Measurements from ENCODE around the gene LRRK1. TPM values are rescaled to one million over a fixed set of nuclear protein-coding genes. Genes with fewer than 3 reads are reported as not detected.

LRRK1 gene
- total and polyA plus RNA-seq, 2 of the 4 experiments (the other 2 are of a cell fraction) = 3.0 to 5.8 TPM

DNA sequence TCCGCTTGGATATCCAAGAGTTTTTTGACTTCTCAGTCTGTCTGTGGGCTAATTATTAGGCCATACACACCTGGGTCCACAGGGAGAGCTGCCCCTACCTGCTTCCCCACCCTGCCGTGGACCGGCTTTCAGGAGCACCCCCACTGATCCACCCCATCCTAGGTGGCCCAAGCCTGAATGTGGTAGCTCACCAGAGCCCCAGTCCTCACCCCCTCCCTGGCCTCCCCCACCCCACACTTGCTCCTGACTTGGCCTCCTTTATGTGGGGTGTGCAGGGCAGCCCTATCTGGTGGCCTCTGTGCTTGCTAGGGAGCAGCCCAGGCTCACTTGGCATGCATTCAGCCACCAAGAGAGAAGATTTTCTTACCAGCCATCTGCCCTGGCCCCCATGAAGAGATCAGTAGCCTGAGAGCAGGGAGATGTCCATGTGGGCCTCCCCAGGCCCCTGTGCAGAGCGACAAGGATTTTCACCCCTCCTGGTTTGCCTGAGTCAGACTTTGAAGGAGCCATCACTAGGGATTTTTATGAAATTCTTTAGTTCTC is 11.2 kb downstream of the LRRK1 start:
- Histone ChIP-seq H3K23ac (ENCODE audit: low read depth, low read length) (no peak overlapping the region), H2BK120ac (ENCODE audit: low read depth, low read length) (no peak overlapping the region), H3K79me1 (ENCODE audit: low read depth in 1 of 2, low read length in 2 of 2) (no peaks in the 10 kb centered on the region), H4K20me1 (ENCODE audit: insufficient read depth, low read length) (no peaks in the 10 kb centered on the region), H4K91ac (ENCODE audit: insufficient read depth, low read depth, low read length) (no peak overlapping the region), H3K9ac (ENCODE audit: low read depth, low read length) (no peak overlapping the region), H4K8ac (ENCODE audit: low read depth in 2 of 2, low read length in 2 of 2) (no peak overlapping the region), H4K5ac (ENCODE audit: low read depth, low read length) (no peak overlapping the region), H3K27ac (ENCODE audit: insufficient read depth, low read length) (no peak overlapping the region), H3K36me3 (ENCODE audit: control insufficient read depth, insufficient read depth, low read length) (peaks cover 7% of the 10 kb centered on the region), H2BK20ac (ENCODE audit: low read depth, low read length) (no peak overlapping the region), H3K4me2 (ENCODE audit: low read depth, low read length) (no peak overlapping the region), H2AK9ac (replicated peaks; ENCODE audit: low read depth, low read length, poor library complexity) (no peak overlapping the region), H3K18ac (ENCODE audit: low read depth, low read length) (no peak overlapping the region), H3K4me3 (ENCODE audit: insufficient read depth, low read depth, low read length) (no peak overlapping the region), H3K4ac (ENCODE audit: low read depth, low read length) (no peak overlapping the region), H3K56ac (ENCODE audit: extremely low read depth, insufficient read depth, low read length) (no peak overlapping the region), H2BK5ac (ENCODE audit: low read depth, low read length, poor library complexity, severe bottlenecking) (no peak overlapping the region), H2AFZ (replicated peaks; ENCODE audit: low read length, poor library complexity) (no peak overlapping the region), H3K14ac (replicated peaks; ENCODE audit: low read depth, low read length) (no peak overlapping the region), H3K4me1 (ENCODE audit: control insufficient read depth, insufficient read depth, low read length) (peaks cover 2% of the 10 kb centered on the region; the same call in 1 of the 2 replicates), H3K9me3 (ENCODE audit: control insufficient read depth, insufficient read depth, low read length) (no peaks in the 10 kb centered on the region), H2BK15ac (ENCODE audit: low read depth, low read length) (no peak overlapping the region), H3K9me1 (ENCODE audit: insufficient read depth, low read length) (peaks cover 4% of the 10 kb centered on the region; the same call in 1 of the 2 replicates), H2AK5ac (ENCODE audit: low read depth, low read length) (no peak overlapping the region), H3K27me3 (ENCODE audit: control insufficient read depth, insufficient read depth, low read length) (no peaks in the 10 kb centered on the region)
- POLR2A ChIA-PET (ENCODE audit: unreplicated experiment) = no interaction called here
- dilution Hi-C loops (cut with HindIII; ENCODE audit: low sequenced_read_pairs, unreplicated experiment) = no loop called here
- no peak for TF ChIP-seq MAFK (IDR thresholded peaks at IDR 0.05; ENCODE audit: low read depth, low read length)
- no peak for TF ChIP-seq CEBPB (IDR thresholded peaks at IDR 0.05; ENCODE audit: low read depth, low read length)
- no peak for TF ChIP-seq POLR2A (IDR thresholded peaks at IDR 0.05; ENCODE audit: low read depth, low read length)
- no peak for TF ChIP-seq RCOR1 (IDR thresholded peaks at IDR 0.05; ENCODE audit: insufficient replicate concordance, low read length)
- no peak for TF ChIP-seq RAD21 (IDR thresholded peaks at IDR 0.05; ENCODE audit: low read length)
- TF ChIP-seq SMC3 (IDR thresholded peaks at IDR 0.05; ENCODE audit: low read depth, low read length) = no peak
- TF ChIP-seq, protein P1, sequence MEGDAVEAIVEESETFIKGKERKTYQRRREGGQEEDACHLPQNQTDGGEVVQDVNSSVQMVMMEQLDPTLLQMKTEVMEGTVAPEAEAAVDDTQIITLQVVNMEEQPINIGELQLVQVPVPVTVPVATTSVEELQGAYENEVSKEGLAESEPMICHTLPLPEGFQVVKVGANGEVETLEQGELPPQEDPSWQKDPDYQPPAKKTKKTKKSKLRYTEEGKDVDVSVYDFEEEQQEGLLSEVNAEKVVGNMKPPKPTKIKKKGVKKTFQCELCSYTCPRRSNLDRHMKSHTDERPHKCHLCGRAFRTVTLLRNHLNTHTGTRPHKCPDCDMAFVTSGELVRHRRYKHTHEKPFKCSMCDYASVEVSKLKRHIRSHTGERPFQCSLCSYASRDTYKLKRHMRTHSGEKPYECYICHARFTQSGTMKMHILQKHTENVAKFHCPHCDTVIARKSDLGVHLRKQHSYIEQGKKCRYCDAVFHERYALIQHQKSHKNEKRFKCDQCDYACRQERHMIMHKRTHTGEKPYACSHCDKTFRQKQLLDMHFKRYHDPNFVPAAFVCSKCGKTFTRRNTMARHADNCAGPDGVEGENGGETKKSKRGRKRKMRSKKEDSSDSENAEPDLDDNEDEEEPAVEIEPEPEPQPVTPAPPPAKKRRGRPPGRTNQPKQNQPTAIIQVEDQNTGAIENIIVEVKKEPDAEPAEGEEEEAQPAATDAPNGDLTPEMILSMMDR (conservative IDR thresholded peaks at IDR 0.05; ENCODE audit: low read depth, low read length) = no peak
- TF ChIP-seq BHLHE40 (IDR thresholded peaks at IDR 0.05; ENCODE audit: low read depth, low read length) = no peak
- TF ChIP-seq CHD1 (IDR thresholded peaks at IDR 0.05; ENCODE audit: low read depth, low read length) = no peak
- TF ChIP-seq, protein P2, sequence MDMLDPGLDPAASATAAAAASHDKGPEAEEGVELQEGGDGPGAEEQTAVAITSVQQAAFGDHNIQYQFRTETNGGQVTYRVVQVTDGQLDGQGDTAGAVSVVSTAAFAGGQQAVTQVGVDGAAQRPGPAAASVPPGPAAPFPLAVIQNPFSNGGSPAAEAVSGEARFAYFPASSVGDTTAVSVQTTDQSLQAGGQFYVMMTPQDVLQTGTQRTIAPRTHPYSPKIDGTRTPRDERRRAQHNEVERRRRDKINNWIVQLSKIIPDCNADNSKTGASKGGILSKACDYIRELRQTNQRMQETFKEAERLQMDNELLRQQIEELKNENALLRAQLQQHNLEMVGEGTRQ (IDR thresholded peaks at IDR 0.05; ENCODE audit: low read depth, low read length) = no peak
- no peak for TF ChIP-seq FOS (IDR thresholded peaks at IDR 0.05; ENCODE audit: low read depth, low read length)
- TF ChIP-seq MXI1 (IDR thresholded peaks at IDR 0.05; ENCODE audit: borderline replicate concordance, low read depth, low read length) = no peak
- intact Hi-C loops (cut with micrococcal nuclease) = no loop called here
- 100% methylated on average over 1 of the region's 4 CpGs; no CpG with 5 or more reads in 1 of the 2 experiments for WGBS, 2 experiments (ENCODE audit: extremely low coverage in 2 of 2, insufficient read length in 1 of 2)
- no TSS peak for BruUV-seq (replicated peaks)
- in situ Hi-C loops (cut with MboI; ENCODE audit: low sequenced_read_pairs) = no loop called here
- CTCF ChIA-PET = no interaction called here
- DNase-seq = no peak
- ATAC-seq (ENCODE audit: low read depth) = no peak
